OCI-LY7 (cell line): ENCODE results near the gene UBE2J1. TPM values are rescaled to one million over a fixed set of nuclear protein-coding genes. Genes with fewer than 3 reads are reported as not detected.
"Not testable (repeated sequence)": the region's sequence is repeated elsewhere in the genome, so short reads cannot be mapped to it uniquely, and the experiment has no call there.

Experiments
- BruUV-seq: library from RNA; stranded (reverse); fragments of 400-500 nt; replicated peaks from 2 replicates; lab custom pipeline; 2021; lab: Mats Ljungman, UMichigan
- CTCF ChIA-PET: fragments of 300-600 bp; sonication (Branson Sonifier 250); formaldehyde crosslinking; loops from one replicate; lab custom pipeline; 2022; ENCODE audit warnings: antibody characterized with exemption; ENCODE audit not compliant: unreplicated experiment; lab: Charles Lee
- POLR2A ChIA-PET: fragments of 300-600 bp; sonication (Branson Sonifier 250); formaldehyde crosslinking; loops from one replicate; lab custom pipeline; 2022; ENCODE audit warnings: antibody characterized with exemption; lab: Charles Lee
- DNase-seq: peaks from one replicate; pipeline ENCODE4 v3.0.0-alpha.2; 2015; ENCODE audit warnings: low spot score
- H2AFZ ChIP-seq: fragments of 200-600 bp; sonication (generic), shearing (Covaris generic); 2 replicates; pipeline ENCODE4 v1.6.1; 2014; ENCODE audit warnings: mild to moderate bottlenecking, antibody characterized with exemption, low read length, moderate library complexity
- H3K27ac ChIP-seq: fragments of 200-600 bp; sonication (generic); 2 replicates; pipeline ENCODE4 v1.5.1; 2014; ENCODE audit warnings: mixed run types, low read depth, mild to moderate bottlenecking, moderate library complexity, low read length, inconsistent platforms; ENCODE audit not compliant: poor library complexity, severe bottlenecking
- H3K36me3 ChIP-seq: fragments of 200-600 bp; sonication (generic); 2 replicates; pipeline ENCODE4 v1.6.1; 2014; ENCODE audit warnings: mild to moderate bottlenecking, antibody characterized with exemption, low read length, moderate library complexity, mixed read lengths; ENCODE audit not compliant: insufficient read depth
- H3K4me1 ChIP-seq: fragments of 200-600 bp; sonication (generic); 2 replicates; pipeline ENCODE4 v1.5.1; 2014; ENCODE audit warnings: mild to moderate bottlenecking, low read length; ENCODE audit not compliant: insufficient read depth, poor library complexity, severe bottlenecking
- H3K4me2 ChIP-seq: fragments of 200-600 bp; sonication (generic); 2 replicates; pipeline ENCODE4 v1.6.1; 2014; ENCODE audit warnings: mild to moderate bottlenecking, low read length
- H3K4me3 ChIP-seq: fragments of 200-600 bp; sonication (generic); 2 replicates; pipeline ENCODE4 v1.5.1; 2014; ENCODE audit warnings: mild to moderate bottlenecking, low read depth, low read length; ENCODE audit not compliant: poor library complexity, severe bottlenecking
- H3K79me2 ChIP-seq: fragments of 200-600 bp; sonication (generic); 2 replicates; pipeline ENCODE4 v1.6.1; 2016; ENCODE audit warnings: low read depth, mild to moderate bottlenecking, low read length, moderate library complexity, mixed read lengths; ENCODE audit not compliant: insufficient read depth
- H3K9me2 ChIP-seq: fragments of 200-600 bp; sonication (generic); 2 replicates; pipeline ENCODE4 v1.6.1; 2016; ENCODE audit warnings: mild to moderate bottlenecking, low read length, mixed read lengths; ENCODE audit not compliant: insufficient read depth
- H3K9me3 ChIP-seq: fragments of 200-600 bp; sonication (generic); 2 replicates; pipeline ENCODE4 v1.6.1; 2014; ENCODE audit warnings: mild to moderate bottlenecking, mixed run types, low read length, mixed read lengths
- H4K20me1 ChIP-seq: fragments of 200-600 bp; sonication (generic); 2 replicates; pipeline ENCODE4 v1.6.1; 2014; ENCODE audit warnings: mild to moderate bottlenecking, antibody characterized with exemption, low read length, moderate library complexity, mixed read lengths; ENCODE audit not compliant: insufficient read depth
- EZH2phosphoT487 ChIP-seq: fragments of 200-600 bp; sonication (generic); IDR thresholded peaks from 2 replicates; pipeline ENCODE4 v1.6.1; 2018; ENCODE audit warnings: low read depth, borderline replicate concordance, mild to moderate bottlenecking, mixed run types, antibody characterized with exemption, low read length, moderate library complexity, mixed read lengths
- intact Hi-C: fragments of 100-400 bp; cut with micrococcal nuclease; formaldehyde crosslinking; loops from one replicate; pipeline ENCODE4 v1.10.0; 2022; ENCODE audit not compliant: unreplicated experiment
- total RNA-seq, 2 experiments: library from RNA; depleted of rRNA in 1 of 2; stranded (reverse); fragments of >200 nt in 1 of 2; shearing (Covaris generic) in 1 of 2; gene quantifications; 2 replicates each; pipeline ENCODE4 v1.2.3, GENCODE V29; 2014 to 2022
- TF ChIP-seq, protein P1 (sequence below): fragments of 200-600 bp; sonication (generic); conservative IDR thresholded peaks from 2 replicates; pipeline ENCODE4 v1.5.1; 2014; ENCODE audit warnings: mild to moderate bottlenecking, antibody characterized with exemption, low read length, moderate library complexity, mixed read lengths

The UBE2J1 gene
- total RNA-seq, 2 experiments from 2014 or later: 117 to 243 TPM

DNA sequence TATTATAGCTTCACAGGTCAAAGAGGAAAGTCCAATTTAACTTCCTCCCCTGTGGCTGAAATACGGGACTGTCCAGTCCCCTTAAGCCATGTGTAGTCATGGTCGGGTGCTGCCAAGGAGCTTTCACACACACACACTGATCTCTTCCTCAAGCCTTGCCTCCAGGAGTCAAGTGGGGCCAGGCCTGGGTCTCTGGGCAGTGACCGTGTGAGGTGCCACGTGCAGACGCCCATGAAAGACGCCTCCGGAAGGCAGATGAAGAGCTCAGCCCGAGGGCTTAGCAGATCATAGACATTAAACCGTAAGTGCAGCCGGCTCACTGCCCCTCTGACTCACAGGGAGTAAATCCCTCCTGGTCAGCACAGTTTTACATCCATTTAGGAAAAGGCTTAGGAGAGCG lies 41.6 kb downstream of the UBE2J1 start:
- no peak overlapping the region for H2AFZ ChIP-seq
- peaks cover 22% of the 10 kb centered on the region for H3K4me1 ChIP-seq
- no peak for TF ChIP-seq EZH2phosphoT487
- TF ChIP-seq, protein P1, sequence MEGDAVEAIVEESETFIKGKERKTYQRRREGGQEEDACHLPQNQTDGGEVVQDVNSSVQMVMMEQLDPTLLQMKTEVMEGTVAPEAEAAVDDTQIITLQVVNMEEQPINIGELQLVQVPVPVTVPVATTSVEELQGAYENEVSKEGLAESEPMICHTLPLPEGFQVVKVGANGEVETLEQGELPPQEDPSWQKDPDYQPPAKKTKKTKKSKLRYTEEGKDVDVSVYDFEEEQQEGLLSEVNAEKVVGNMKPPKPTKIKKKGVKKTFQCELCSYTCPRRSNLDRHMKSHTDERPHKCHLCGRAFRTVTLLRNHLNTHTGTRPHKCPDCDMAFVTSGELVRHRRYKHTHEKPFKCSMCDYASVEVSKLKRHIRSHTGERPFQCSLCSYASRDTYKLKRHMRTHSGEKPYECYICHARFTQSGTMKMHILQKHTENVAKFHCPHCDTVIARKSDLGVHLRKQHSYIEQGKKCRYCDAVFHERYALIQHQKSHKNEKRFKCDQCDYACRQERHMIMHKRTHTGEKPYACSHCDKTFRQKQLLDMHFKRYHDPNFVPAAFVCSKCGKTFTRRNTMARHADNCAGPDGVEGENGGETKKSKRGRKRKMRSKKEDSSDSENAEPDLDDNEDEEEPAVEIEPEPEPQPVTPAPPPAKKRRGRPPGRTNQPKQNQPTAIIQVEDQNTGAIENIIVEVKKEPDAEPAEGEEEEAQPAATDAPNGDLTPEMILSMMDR: no peak
- H3K4me3 ChIP-seq: no peak overlapping the region
- no TSS peak for BruUV-seq
- POLR2A ChIA-PET: interaction anchor here (0.5 to 0.9 kb wide), 2 partner anchors 40 to 76 kb away, joined by 3 read pairs; no protein-coding TSS in a partner anchor
- H3K4me2 ChIP-seq: no peak overlapping the region
- no peaks in the 10 kb centered on the region for H3K9me3 ChIP-seq
- peaks cover 20% of the 10 kb centered on the region for H3K36me3 ChIP-seq
- H3K27ac ChIP-seq: no peak overlapping the region
- H3K79me2 ChIP-seq: no peaks in the 10 kb centered on the region
- H3K9me2 ChIP-seq: no peaks in the 10 kb centered on the region
- intact Hi-C loops: loop anchor here (5.0 kb wide), 1 partner anchor 56 kb away; no protein-coding TSS in a partner anchor
- no peak for DNase-seq
- CTCF ChIA-PET: interaction anchor here (1.2 kb wide), 1 partner anchor 58 kb away, joined by 3 read pairs; no protein-coding TSS in a partner anchor
- H4K20me1 ChIP-seq: no peaks in the 10 kb centered on the region

GRCh38 chr6:89308525-89309395 lies 43.8 kb downstream of the UBE2J1 start:
- Histone ChIP-seq H3K9me3 (0 out of 2 replicates have a peak, but pooled peaks cover 2% of the 10 kb centered on the region), H4K20me1 (no peaks in the 10 kb centered on the region), H2AFZ (no peak overlapping the region), H3K9me2 (no peaks in the 10 kb centered on the region), H3K4me3 (no peak overlapping the region), H3K79me2 (no peaks in the 10 kb centered on the region), H3K36me3 (no peaks in the 10 kb centered on the region), H3K4me2 (no peak overlapping the region), H3K4me1 (peaks cover 22% of the 10 kb centered on the region), H3K27ac (no peak overlapping the region)
- POLR2A ChIA-PET: interaction anchor here (0.5 to 1.1 kb wide), 4 partner anchors 29 to 279 kb away, joined by 3 to 4 read pairs (median 3); no protein-coding TSS in a partner anchor
- no TSS peak for BruUV-seq
- TF ChIP-seq, protein P1: no peak
- TF ChIP-seq EZH2phosphoT487: no peak
- no peak for DNase-seq
- CTCF ChIA-PET: interaction anchor here (0.5 kb wide), 1 partner anchor 452 kb away, joined by 3 read pairs; no protein-coding TSS in a partner anchor
- intact Hi-C loops: no loop called here

DNA sequence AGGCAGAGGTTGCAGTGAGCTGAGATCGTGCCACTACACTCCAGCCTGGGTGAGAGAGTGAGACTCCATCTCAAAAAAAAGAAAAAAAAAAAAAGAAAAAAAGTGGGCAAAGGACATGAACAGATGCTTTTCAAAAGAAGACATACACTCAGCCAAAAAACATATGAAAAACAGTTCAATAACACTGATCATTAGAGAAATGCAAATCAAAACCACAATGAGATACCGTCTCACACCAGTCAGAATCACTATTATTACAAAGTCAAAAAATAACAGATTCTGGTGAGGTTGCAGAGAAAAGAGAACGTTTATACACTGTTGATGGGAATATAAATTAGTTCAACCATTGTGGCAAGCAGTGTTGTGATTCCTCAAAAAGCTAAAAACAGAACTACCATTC lies 48.0 kb downstream of the UBE2J1 start:
- POLR2A ChIA-PET: interaction anchor here (0.7 to 1.1 kb wide), 3 partner anchors 21 to 1400 kb away, joined by 3 to 4 read pairs (median 3); no protein-coding TSS in a partner anchor
- CTCF ChIA-PET, H3K79me2 ChIP-seq, H3K4me1 ChIP-seq, H3K9me2 ChIP-seq, H3K4me3 ChIP-seq, H3K27ac ChIP-seq, H2AFZ ChIP-seq, H3K4me2 ChIP-seq, H4K20me1 ChIP-seq, intact Hi-C loops, DNase-seq, BruUV-seq, H3K9me3 ChIP-seq, H3K36me3 ChIP-seq: not testable (repeated sequence)
